Activated CD4-positive, CD25-positive, alpha-beta regulatory T cell treated with anti-CD3 and anti-CD28 coated beads, Interleukin-2, amount 50 U/mL, for 72 hours (primary cell): Measurements from ENCODE around the gene UBE2L6.
A peak's percentile ranks its signal among the peaks of the same experiment; 100 is the strongest.

ENCODE experiments used
- DNase-seq: peaks from one replicate; pipeline ENCODE4 v3.0.0; 2021

The UBE2L6 gene

GRCh38 chr11:57567515-57568329 lies at the start of gene UBE2L6:
Gene UBE2L6 (minus strand): TSS chr11:57567672. CDS start chr11:57567611, 61 bp downstream.
- peak; percentile 70 for DNase-seq

GRCh38 chr11:57616595-57616994 lies 49.1 kb upstream of the UBE2L6 start:
- DNase-seq: no peak

GRCh38 chr11:57615308-57615707 lies 47.8 kb upstream of the UBE2L6 start:
- no peak for DNase-seq

GRCh38 chr11:57614234-57614772 lies 46.8 kb upstream of the UBE2L6 start:
- no peak for DNase-seq

- DNase-seq: no peak
These were observed 42.7 kb upstream of the UBE2L6 start for GRCh38 chr11:57610170-57610569.

GRCh38 chr11:57605028-57605420 lies 37.6 kb upstream of the UBE2L6 start:
- no peak for DNase-seq

GRCh38 chr11:57604296-57605027 lies 37.0 kb upstream of the UBE2L6 start:
- no peak for DNase-seq

- no peak for DNase-seq
These were observed 33.8 kb upstream of the UBE2L6 start for GRCh38 chr11:57601297-57601696.

- DNase-seq: no peak
These were observed 31.9 kb upstream of the UBE2L6 start for GRCh38 chr11:57599381-57599780.

- DNase-seq: no peak
These were observed 31.3 kb upstream of the UBE2L6 start for GRCh38 chr11:57598831-57599155.

- no peak for DNase-seq
These were observed 30.7 kb upstream of the UBE2L6 start for GRCh38 chr11:57597916-57598830.

- no peak for DNase-seq
These were observed 30.0 kb upstream of the UBE2L6 start, which contains the start of gene SERPING1 for GRCh38 chr11:57597461-57597915. Gene SERPING1 (plus strand): TSS chr11:57597685. CDS start chr11:57598271, 586 bp downstream.

- no peak for DNase-seq
These were observed 28.9 kb upstream of the UBE2L6 start for GRCh38 chr11:57596266-57596885.

GRCh38 chr11:57588046-57588710 lies 20.7 kb upstream of the UBE2L6 start:
- no peak for DNase-seq

- DNase-seq: no peak
These were observed 19.3 kb upstream of the UBE2L6 start for GRCh38 chr11:57586711-57587245.

- no peak for DNase-seq
These were observed 17.8 kb upstream of the UBE2L6 start for GRCh38 chr11:57585301-57585700.

GRCh38 chr11:57584341-57584740 lies 16.9 kb upstream of the UBE2L6 start:
- no peak for DNase-seq

- DNase-seq: no peak
These were observed 6.6 kb upstream of the UBE2L6 start for GRCh38 chr11:57574061-57574460.

GRCh38 chr11:57571606-57572005 lies 4.1 kb upstream of the UBE2L6 start:
- no peak for DNase-seq

GRCh38 chr11:57568330-57568766 lies 876 bp upstream of the UBE2L6 start:
- peak; percentile 93 for DNase-seq

GRCh38 chr11:57566905-57567514 lies 462 bp downstream of the UBE2L6 start:
- no peak for DNase-seq
